ENCODE measurements around the gene LHCGR.
"Not testable (repeated sequence)": the region's sequence is repeated elsewhere in the genome, so short reads cannot be mapped to it uniquely, and the experiment has no call there.

The LHCGR gene

GRCh38 chr2:48749291-48750127 lies 6.0 kb downstream of the LHCGR start:
- peaks cover 3 to 6% of the 10 kb centered on the region in 2 donors for H3K4me1 ChIP-seq (ENCODE audit: control insufficient read depth in 2 of 2, insufficient read depth in 1 of 2, low read depth in 1 of 2, low read length in 2 of 2)
- H3K14ac ChIP-seq (ENCODE audit: low read length), result no peak overlapping the region
- H3K4ac ChIP-seq (ENCODE audit: low read length), result no peak overlapping the region
- H2BK5ac ChIP-seq (ENCODE audit: low read length), result no peak overlapping the region
- no peaks in the 10 kb centered on the region for H3K79me1 ChIP-seq (ENCODE audit: low read depth, low read length)
- DNase-seq (ENCODE audit: low spot score), result no peak
- H3K27me3 ChIP-seq (ENCODE audit: control insufficient read depth in 3 of 3, insufficient read depth in 3 of 3, low read depth in 1 of 3, low read length in 3 of 3), result peaks cover 0 to 8% (median 0%) of the 10 kb centered on the region in 3 experiments
- H3K9me3 ChIP-seq (replicated peaks in 1 of 2; ENCODE audit: control insufficient read depth in 2 of 2, insufficient read depth in 1 of 2, low read depth in 1 of 2, low read length in 2 of 2), result no peaks in the 10 kb centered on the region
- H2BK120ac ChIP-seq (ENCODE audit: low read depth, low read length), result no peak overlapping the region
- H4K91ac ChIP-seq (ENCODE audit: low read depth, low read length, poor library complexity), result no peak overlapping the region
- no peak overlapping the region for H3K4me2 ChIP-seq (ENCODE audit: insufficient read depth, low read length, poor library complexity, severe bottlenecking)
- no peak overlapping the region for H3K4me3 ChIP-seq (ENCODE audit: low read length in 2 of 2)
- no peak overlapping the region for H4K8ac ChIP-seq (ENCODE audit: low read depth, low read length)
- no peak overlapping the region for H2AK5ac ChIP-seq (ENCODE audit: low read depth, low read length)
- H2AFZ ChIP-seq (ENCODE audit: low read length), result no peak overlapping the region
- H3K9ac ChIP-seq (ENCODE audit: low read depth, low read length, poor library complexity), result no peak overlapping the region
- H3K23ac ChIP-seq (ENCODE audit: low read depth, low read length, poor library complexity), result no peak overlapping the region
- no peak overlapping the region for H2BK15ac ChIP-seq (ENCODE audit: low read length)
- no peak overlapping the region for H2BK12ac ChIP-seq (ENCODE audit: low read length)
- H3K27ac ChIP-seq (replicated peaks; ENCODE audit: low read length), result no peak overlapping the region
- H3K36me3 ChIP-seq (replicated peaks in 1 of 2; ENCODE audit: control insufficient read depth in 2 of 2, insufficient read depth in 2 of 2, low read length in 2 of 2), result no peaks in the 10 kb centered on the region
- H3K18ac ChIP-seq (ENCODE audit: low read length), result no peak overlapping the region
- WGBS, 2 donors (ENCODE audit: extremely low coverage in 2 of 2, insufficient read length in 2 of 2, insufficient replicate concordance in 1 of 2), result no CpG with 5 or more reads among the region's 2 CpGs

DNA sequence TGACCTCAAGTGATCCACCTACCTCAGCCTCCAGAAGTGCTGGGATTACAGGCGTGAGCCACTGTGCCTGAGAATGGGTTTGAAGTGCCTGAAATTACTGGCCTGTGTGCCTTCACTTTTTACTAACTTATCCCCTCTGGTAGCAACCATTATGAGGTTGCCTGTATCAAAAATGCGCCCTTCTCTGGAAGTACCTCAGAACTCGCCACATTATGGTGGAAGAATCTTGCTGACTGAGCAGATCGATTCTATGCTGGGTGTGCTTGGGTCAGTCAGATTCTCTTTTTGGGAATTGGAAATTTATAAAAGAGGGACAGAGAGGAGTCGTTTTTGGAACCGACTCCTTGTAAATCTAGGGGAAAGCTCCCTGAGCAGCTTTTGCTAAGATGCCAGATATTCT lies 8.2 kb downstream of the LHCGR start:
- Histone ChIP-seq H3K27me3 (ENCODE audit: control insufficient read depth in 3 of 3, insufficient read depth in 3 of 3, low read depth in 1 of 3, low read length in 3 of 3) (no peaks in the 10 kb centered on the region), H3K14ac (ENCODE audit: low read length) (no peak overlapping the region), H3K18ac (ENCODE audit: low read length) (no peak overlapping the region), H4K8ac (ENCODE audit: low read depth, low read length) (no peak overlapping the region), H3K4me1 (ENCODE audit: control insufficient read depth in 2 of 2, insufficient read depth in 1 of 2, low read depth in 1 of 2, low read length in 2 of 2) (no peaks in the 10 kb centered on the region), H3K4me3 (ENCODE audit: low read length in 2 of 2) (no peak overlapping the region), H3K4ac (ENCODE audit: low read length) (no peak overlapping the region), H2BK15ac (ENCODE audit: low read length) (no peak overlapping the region), H3K27ac (replicated peaks; ENCODE audit: low read length) (no peak overlapping the region), H3K9me3 (replicated peaks in 1 of 2; ENCODE audit: control insufficient read depth in 2 of 2, insufficient read depth in 1 of 2, low read depth in 1 of 2, low read length in 2 of 2) (no peaks in the 10 kb centered on the region), H2BK12ac (ENCODE audit: low read length) (no peak overlapping the region), H3K23ac (ENCODE audit: low read depth, low read length, poor library complexity) (no peak overlapping the region), H3K9ac (ENCODE audit: low read depth, low read length, poor library complexity) (no peak overlapping the region), H2BK120ac (ENCODE audit: low read depth, low read length) (no peak overlapping the region), H4K91ac (ENCODE audit: low read depth, low read length, poor library complexity) (no peak overlapping the region), H3K36me3 (replicated peaks in 1 of 2; ENCODE audit: control insufficient read depth in 2 of 2, insufficient read depth in 2 of 2, low read length in 2 of 2) (no peaks in the 10 kb centered on the region), H3K79me1 (ENCODE audit: low read depth, low read length) (no peaks in the 10 kb centered on the region), H2AK5ac (ENCODE audit: low read depth, low read length) (no peak overlapping the region), H2AFZ (ENCODE audit: low read length) (no peak overlapping the region), H3K4me2 (ENCODE audit: insufficient read depth, low read length, poor library complexity, severe bottlenecking) (no peak overlapping the region), H2BK5ac (ENCODE audit: low read length) (no peak overlapping the region)
- no CpG with 5 or more reads among the region's 6 CpGs for WGBS, 2 donors (ENCODE audit: extremely low coverage in 2 of 2, insufficient read length in 2 of 2, insufficient replicate concordance in 1 of 2)
- no peak for DNase-seq (ENCODE audit: low spot score)

DNA sequence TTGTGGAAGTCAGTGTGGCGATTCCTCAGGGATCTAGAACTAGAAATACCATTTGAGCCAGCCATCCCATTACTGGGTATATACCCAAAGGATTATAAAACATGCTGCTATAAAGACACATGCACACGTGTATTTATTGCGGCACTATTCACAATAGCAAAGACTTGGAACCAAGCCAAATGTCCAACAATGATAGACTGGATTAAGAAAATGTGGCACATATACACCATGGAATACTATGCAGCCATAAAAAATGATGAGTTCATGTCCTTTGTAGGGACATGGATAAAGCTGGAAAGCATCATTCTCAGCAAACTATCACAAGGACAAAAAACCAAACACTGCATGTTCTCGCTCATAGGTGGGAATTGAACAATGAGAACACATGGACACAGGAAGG lies 16.3 kb downstream of the LHCGR start:
- not testable (repeated sequence) for H3K9ac ChIP-seq (ENCODE audit: low read depth, low read length, poor library complexity)

GRCh38 chr2:48738806-48739205 lies 16.7 kb downstream of the LHCGR start:
- no peak for DNase-seq (ENCODE audit: low spot score)
- no peak overlapping the region for H3K23ac ChIP-seq (ENCODE audit: low read depth, low read length, poor library complexity)
- WGBS, 2 donors (ENCODE audit: extremely low coverage in 2 of 2, insufficient read length in 2 of 2, insufficient replicate concordance in 1 of 2), result no CpG with 5 or more reads among the region's 2 CpGs
- H2AFZ ChIP-seq (ENCODE audit: low read length), result no peak overlapping the region
- no peak overlapping the region for H3K14ac ChIP-seq (ENCODE audit: low read length)
- H3K79me1 ChIP-seq (ENCODE audit: low read depth, low read length), result no peaks in the 10 kb centered on the region
- H3K18ac ChIP-seq (ENCODE audit: low read length), result no peak overlapping the region
- no peak overlapping the region for H3K27ac ChIP-seq (replicated peaks; ENCODE audit: low read length)
- H4K91ac ChIP-seq (ENCODE audit: low read depth, low read length, poor library complexity), result no peak overlapping the region
- no peak overlapping the region for H2AK5ac ChIP-seq (ENCODE audit: low read depth, low read length)
- H2BK12ac ChIP-seq (ENCODE audit: low read length), result no peak overlapping the region
- H3K9ac ChIP-seq (ENCODE audit: low read depth, low read length, poor library complexity), result no peak overlapping the region
- no peak overlapping the region for H2BK15ac ChIP-seq (ENCODE audit: low read length)
- no peaks in the 10 kb centered on the region for H3K9me3 ChIP-seq (replicated peaks in 1 of 2; ENCODE audit: control insufficient read depth in 2 of 2, insufficient read depth in 1 of 2, low read depth in 1 of 2, low read length in 2 of 2)
- H3K27me3 ChIP-seq (ENCODE audit: control insufficient read depth in 3 of 3, insufficient read depth in 3 of 3, low read depth in 1 of 3, low read length in 3 of 3), result no peaks in the 10 kb centered on the region
- no peaks in the 10 kb centered on the region for H3K4me1 ChIP-seq (ENCODE audit: control insufficient read depth in 2 of 2, insufficient read depth in 1 of 2, low read depth in 1 of 2, low read length in 2 of 2)
- no peak overlapping the region for H3K4ac ChIP-seq (ENCODE audit: low read length)
- H4K8ac ChIP-seq (ENCODE audit: low read depth, low read length), result no peak overlapping the region
- H2BK120ac ChIP-seq (ENCODE audit: low read depth, low read length), result no peak overlapping the region
- H3K4me2 ChIP-seq (ENCODE audit: insufficient read depth, low read length, poor library complexity, severe bottlenecking), result no peak overlapping the region
- no peak overlapping the region for H2BK5ac ChIP-seq (ENCODE audit: low read length)
- no peak overlapping the region for H3K4me3 ChIP-seq (ENCODE audit: low read length in 2 of 2)
- no peaks in the 10 kb centered on the region for H3K36me3 ChIP-seq (replicated peaks in 1 of 2; ENCODE audit: control insufficient read depth in 2 of 2, insufficient read depth in 2 of 2, low read length in 2 of 2)

More for the DNA sequence above, 16.3 kb downstream of the LHCGR start:
- H3K36me3 ChIP-seq (replicated peaks in 1 of 2; ENCODE audit: control insufficient read depth in 2 of 2, insufficient read depth in 2 of 2, low read length in 2 of 2); H2BK15ac ChIP-seq (ENCODE audit: low read length); H2BK12ac ChIP-seq (ENCODE audit: low read length); H3K79me1 ChIP-seq (ENCODE audit: low read depth, low read length); H3K4me1 ChIP-seq (ENCODE audit: control insufficient read depth in 2 of 2, insufficient read depth in 1 of 2, low read depth in 1 of 2, low read length in 2 of 2); H2BK5ac ChIP-seq (ENCODE audit: low read length); H3K4ac ChIP-seq (ENCODE audit: low read length); DNase-seq (ENCODE audit: low spot score); H2BK120ac ChIP-seq (ENCODE audit: low read depth, low read length); H4K8ac ChIP-seq (ENCODE audit: low read depth, low read length); H3K4me2 ChIP-seq (ENCODE audit: insufficient read depth, low read length, poor library complexity, severe bottlenecking); H2AK5ac ChIP-seq (ENCODE audit: low read depth, low read length); H3K18ac ChIP-seq (ENCODE audit: low read length); H3K4me3 ChIP-seq (ENCODE audit: low read length in 2 of 2); H3K27me3 ChIP-seq (ENCODE audit: control insufficient read depth in 3 of 3, insufficient read depth in 3 of 3, low read depth in 1 of 3, low read length in 3 of 3); H3K27ac ChIP-seq (replicated peaks; ENCODE audit: low read length); H3K14ac ChIP-seq (ENCODE audit: low read length); H4K91ac ChIP-seq (ENCODE audit: low read depth, low read length, poor library complexity); H3K23ac ChIP-seq (ENCODE audit: low read depth, low read length, poor library complexity); H3K9me3 ChIP-seq (replicated peaks in 1 of 2; ENCODE audit: control insufficient read depth in 2 of 2, insufficient read depth in 1 of 2, low read depth in 1 of 2, low read length in 2 of 2); H2AFZ ChIP-seq (ENCODE audit: low read length): not testable (repeated sequence)
- no CpG with 5 or more reads among the region's 4 CpGs for WGBS, 2 donors (ENCODE audit: extremely low coverage in 2 of 2, insufficient read length in 2 of 2, insufficient replicate concordance in 1 of 2)
